Mucosa of rectum (tissue), 2 donors: ENCODE measurements around the gene CHRNE.
"Not testable (repeated sequence)": the region's sequence is repeated elsewhere in the genome, so short reads cannot be mapped to it uniquely, and the experiment has no call there.

Experiments used
- H3K27ac ChIP-seq, 2 donors: one replicate each; pipeline ENCODE4 v1.7.0; 2013; ENCODE audit warnings: inconsistent platforms in 2 of 2, low read depth in 2 of 2, low read length in 2 of 2
- H3K27me3 ChIP-seq, 2 donors: one replicate each; pipeline ENCODE4 v1.7.0; 2013; ENCODE audit warnings: low read length in 2 of 2; ENCODE audit not compliant: control insufficient read depth in 2 of 2, insufficient read depth in 2 of 2
- H3K36me3 ChIP-seq, 2 donors: one replicate each; pipeline ENCODE4 v1.7.0; 2013; ENCODE audit warnings: low read length in 2 of 2; ENCODE audit not compliant: control insufficient read depth in 2 of 2, insufficient read depth in 2 of 2
- H3K4me1 ChIP-seq, 2 donors: one replicate each; pipeline ENCODE4 v1.7.0; 2013; ENCODE audit warnings: low read length in 2 of 2, mild to moderate bottlenecking in 1 of 2; ENCODE audit not compliant: control insufficient read depth in 2 of 2, insufficient read depth in 2 of 2
- H3K4me3 ChIP-seq, 2 donors: one replicate each; pipeline ENCODE4 v1.7.0; 2013; ENCODE audit warnings: low read length in 2 of 2
- H3K9ac ChIP-seq, 2 donors: one replicate each; pipeline ENCODE4 v1.7.0; 2013; ENCODE audit warnings: low read length in 2 of 2, low read depth in 1 of 2, mild to moderate bottlenecking in 1 of 2
- H3K9me3 ChIP-seq, 2 donors: one replicate each; pipeline ENCODE4 v1.7.0; 2013; ENCODE audit warnings: low read length in 2 of 2; ENCODE audit not compliant: control insufficient read depth in 2 of 2
- donor health status: healthy.
- donor health status: Normal muscosa, but diverticular disease.

CHRNE gene

DNA sequence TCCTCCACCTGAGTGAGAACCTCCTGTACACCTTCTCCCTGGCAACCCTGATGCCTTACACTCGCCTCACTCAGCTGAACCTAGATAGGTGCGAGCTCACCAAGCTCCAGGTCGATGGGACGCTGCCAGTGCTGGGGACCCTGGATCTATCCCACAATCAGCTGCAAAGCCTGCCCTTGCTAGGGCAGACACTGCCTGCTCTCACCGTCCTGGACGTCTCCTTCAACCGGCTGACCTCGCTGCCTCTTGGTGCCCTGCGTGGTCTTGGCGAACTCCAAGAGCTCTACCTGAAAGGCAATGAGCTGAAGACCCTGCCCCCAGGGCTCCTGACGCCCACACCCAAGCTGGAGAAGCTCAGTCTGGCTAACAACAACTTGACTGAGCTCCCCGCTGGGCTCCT is 29.9 kb upstream of the CHRNE start:
- Histone ChIP-seq H3K9me3 (no peaks in the 10 kb centered on the region), H3K36me3 (peaks cover 10 to 16% of the 10 kb centered on the region in 2 donors), H3K4me3 (no peak overlapping the region), H3K27me3 (no peaks in the 10 kb centered on the region), H3K27ac (no peak overlapping the region), H3K9ac (no peak overlapping the region), H3K4me1 (peaks cover 7 to 9% of the 10 kb centered on the region in 2 donors)

GRCh38 chr17:4931963-4932362 is 29.1 kb upstream of the CHRNE start, which contains the start of gene GP1BA:
Gene GP1BA (plus strand): TSS chr17:4932277. CDS start chr17:4932605, 328 bp downstream.
- no peaks in the 10 kb centered on the region for H3K27me3 ChIP-seq
- H3K9me3 ChIP-seq = no peaks in the 10 kb centered on the region
- no peak within 1 kb of the TSS for H3K4me3 ChIP-seq
- H3K36me3 ChIP-seq = peaks cover 3 to 10% of the 10 kb centered on the region in 2 donors
- peaks cover 7 to 9% of the 10 kb centered on the region in 2 donors for H3K4me1 ChIP-seq
- H3K9ac ChIP-seq = no peak within 1 kb of the TSS
- H3K27ac ChIP-seq = no peak within 1 kb of the TSS

DNA sequence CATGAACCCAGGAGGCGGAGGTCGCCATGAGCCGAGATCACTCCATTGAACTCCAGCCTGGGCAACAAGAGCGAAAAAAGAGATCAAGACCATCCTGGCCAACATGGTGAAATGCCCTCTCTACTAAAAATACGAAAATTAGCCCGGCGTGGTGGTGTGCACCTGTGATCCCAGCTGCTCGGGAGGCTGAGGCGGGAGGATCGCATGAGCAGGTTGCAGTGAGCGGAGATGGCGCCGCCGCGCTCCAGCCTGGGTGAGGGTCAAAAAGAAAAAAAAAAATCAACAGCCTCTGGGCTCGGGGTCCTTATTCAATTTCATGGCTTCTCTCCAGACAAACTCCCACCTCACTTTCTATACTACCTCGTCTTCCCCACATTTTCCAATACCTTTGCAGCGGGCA is 26.0 kb upstream of the CHRNE start:
- Histone ChIP-seq H3K4me1 (peaks cover under 1% of the 10 kb centered on the region in 2 donors), H3K27ac (no peak overlapping the region), H3K27me3 (no peaks in the 10 kb centered on the region), H3K36me3 (no peaks in the 10 kb centered on the region), H3K4me3 (no peak overlapping the region), H3K9ac (no peak overlapping the region), H3K9me3 (no peaks in the 10 kb centered on the region)

GRCh38 chr17:4926577-4927335 is 23.9 kb upstream of the CHRNE start:
- H3K27ac ChIP-seq, H3K27me3 ChIP-seq, H3K9me3 ChIP-seq, H3K36me3 ChIP-seq, H3K4me1 ChIP-seq, H3K9ac ChIP-seq, H3K4me3 ChIP-seq: not testable (repeated sequence)

GRCh38 chr17:4921320-4921719 is 18.4 kb upstream of the CHRNE start:
- Histone ChIP-seq H3K27me3 (no peaks in the 10 kb centered on the region), H3K9me3 (no peaks in the 10 kb centered on the region), H3K36me3 (no peaks in the 10 kb centered on the region), H3K9ac (no peak overlapping the region), H3K4me1 (no peaks in the 10 kb centered on the region), H3K27ac (no peak overlapping the region), H3K4me3 (no peak overlapping the region)

DNA sequence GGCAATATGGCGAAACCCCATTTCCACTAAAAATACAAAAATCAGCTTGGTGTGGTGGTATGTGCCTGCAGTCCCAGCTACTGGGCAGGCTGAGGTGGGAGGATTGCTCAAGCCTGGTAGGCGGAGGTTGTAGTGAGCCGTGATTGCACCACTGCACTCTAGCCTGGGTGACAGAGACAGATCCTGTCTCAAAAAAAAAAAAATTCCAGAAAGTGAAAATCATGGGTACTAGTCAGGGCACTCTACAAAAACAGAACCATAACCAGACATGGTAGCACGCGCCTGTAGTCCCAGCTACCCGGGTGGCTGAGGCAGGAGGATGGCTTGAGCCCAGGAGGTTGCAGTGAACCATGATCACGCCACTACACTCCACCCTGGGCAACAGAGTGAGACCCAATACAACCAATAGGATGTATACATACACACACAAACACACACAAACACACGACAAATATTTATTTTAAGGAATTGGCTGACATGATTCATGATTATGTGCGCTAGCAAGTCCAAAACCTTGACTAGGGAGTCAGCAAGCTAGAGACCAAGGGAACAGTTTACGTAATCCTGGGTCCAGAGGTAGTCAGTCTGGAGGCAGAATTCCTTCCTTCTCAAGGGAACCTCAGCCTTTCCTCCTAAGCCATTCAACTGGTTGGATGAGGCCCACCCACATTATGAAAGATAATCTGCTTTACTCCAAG is 17.6 kb upstream of the CHRNE start:
- H3K4me1 ChIP-seq = no peaks in the 10 kb centered on the region
- H3K27me3 ChIP-seq = no peaks in the 10 kb centered on the region
- H3K36me3 ChIP-seq = no peaks in the 10 kb centered on the region
- H3K9ac ChIP-seq = no peak overlapping the region
- H3K9me3 ChIP-seq = no peaks in the 10 kb centered on the region
- no peak overlapping the region for H3K27ac ChIP-seq
- no peak overlapping the region for H3K4me3 ChIP-seq

DNA sequence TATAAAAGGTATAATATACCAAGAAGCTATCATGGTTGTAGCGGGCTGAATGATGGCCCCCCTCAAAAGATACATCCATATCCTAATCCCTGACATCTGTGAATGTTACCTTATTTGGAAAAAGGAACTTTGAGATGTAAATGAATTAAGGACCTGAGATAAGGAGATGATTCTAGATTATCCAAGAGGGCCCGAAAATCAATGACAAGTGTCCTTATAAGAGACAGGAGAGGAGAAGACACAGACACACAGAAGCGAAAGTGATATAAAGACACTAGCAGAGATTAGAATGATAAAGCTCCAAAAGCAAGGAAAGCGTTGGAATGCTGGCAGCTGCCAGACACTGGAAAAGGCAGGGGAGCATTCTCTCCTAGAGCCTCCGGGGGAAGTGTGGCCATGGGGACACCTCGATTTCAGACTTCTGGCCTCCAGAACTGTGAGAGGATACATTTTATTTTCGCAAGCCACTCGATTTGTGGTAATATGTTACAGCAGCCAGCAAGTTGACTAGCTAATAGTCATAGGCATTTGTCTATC is 16.7 kb upstream of the CHRNE start:
- Histone ChIP-seq H3K9me3 (no peaks in the 10 kb centered on the region), H3K36me3 (no peaks in the 10 kb centered on the region), H3K27me3 (no peaks in the 10 kb centered on the region), H3K9ac (no peak overlapping the region), H3K4me1 (no peaks in the 10 kb centered on the region), H3K4me3 (no peak overlapping the region), H3K27ac (no peak overlapping the region)

DNA sequence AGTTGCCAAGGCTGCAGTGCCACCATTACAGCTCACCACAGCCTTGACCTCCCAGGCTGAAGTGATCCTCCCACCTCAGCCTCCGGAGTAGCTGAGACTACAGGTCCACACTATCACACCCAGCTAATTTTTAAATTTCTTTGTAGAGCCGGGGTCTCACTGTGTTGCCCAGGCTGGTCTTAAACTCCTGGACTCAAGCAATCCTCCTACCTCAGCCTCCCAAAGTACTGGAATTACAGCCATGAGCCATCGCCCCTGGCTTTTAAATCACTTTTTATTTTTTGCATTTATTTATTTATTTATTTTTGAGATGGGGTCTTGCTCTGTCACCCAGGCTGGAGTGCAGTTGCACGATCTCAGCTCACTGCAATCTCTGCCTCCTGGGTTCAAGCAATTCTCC is 11.7 kb upstream of the CHRNE start:
- not testable (repeated sequence) for H3K9ac ChIP-seq, H3K4me1 ChIP-seq, H3K27ac ChIP-seq, H3K9me3 ChIP-seq, H3K36me3 ChIP-seq, H3K4me3 ChIP-seq, H3K27me3 ChIP-seq

DNA sequence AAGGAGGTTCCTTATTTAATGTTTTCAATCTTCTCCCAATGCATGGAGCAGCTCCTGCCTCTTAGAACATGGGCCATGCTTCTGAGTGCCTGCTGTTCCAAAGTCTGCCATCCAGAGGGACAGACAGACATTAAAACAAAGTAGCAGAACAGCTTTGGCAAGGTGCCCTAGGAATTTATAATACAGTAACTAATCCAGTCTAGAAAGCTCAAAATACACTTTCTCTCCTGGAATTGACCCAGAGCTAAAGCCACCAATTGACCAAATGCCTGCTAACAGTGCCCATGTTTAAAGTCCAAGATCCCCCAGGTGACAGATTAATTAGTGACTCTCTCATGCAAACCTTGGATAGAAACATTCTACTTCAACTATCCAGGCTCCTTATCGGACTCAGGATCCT is 11.1 kb upstream of the CHRNE start:
- H3K36me3 ChIP-seq = no peaks in the 10 kb centered on the region
- no peaks in the 10 kb centered on the region for H3K27me3 ChIP-seq
- no peak overlapping the region for H3K27ac ChIP-seq
- no peak overlapping the region for H3K4me3 ChIP-seq
- H3K9me3 ChIP-seq = no peaks in the 10 kb centered on the region
- peaks cover 2% of the 10 kb centered on the region in 2 donors for H3K4me1 ChIP-seq
- no peak overlapping the region for H3K9ac ChIP-seq

GRCh38 chr17:4908711-4909496 is 6.0 kb upstream of the CHRNE start:
- Histone ChIP-seq H3K36me3 (no peaks in the 10 kb centered on the region), H3K9ac (peak overlapping the region; percentile 32 to 42), H3K4me1 (peaks cover 7 to 9% of the 10 kb centered on the region in 2 donors), H3K4me3 (peak overlapping the region; percentile 3 to 38), H3K9me3 (no peaks in the 10 kb centered on the region), H3K27me3 (peaks cover 0 to 8% of the 10 kb centered on the region in 2 donors), H3K27ac (peak overlapping the region; percentile 13 to 50)
